ENCODE results near the gene MYRFL. TPM values are rescaled to one million over a fixed set of nuclear protein-coding genes. Genes with fewer than 3 reads are reported as not detected.

Gene MYRFL
- total RNA-seq, 1 donor from 2014 or later, result not detected

DNA sequence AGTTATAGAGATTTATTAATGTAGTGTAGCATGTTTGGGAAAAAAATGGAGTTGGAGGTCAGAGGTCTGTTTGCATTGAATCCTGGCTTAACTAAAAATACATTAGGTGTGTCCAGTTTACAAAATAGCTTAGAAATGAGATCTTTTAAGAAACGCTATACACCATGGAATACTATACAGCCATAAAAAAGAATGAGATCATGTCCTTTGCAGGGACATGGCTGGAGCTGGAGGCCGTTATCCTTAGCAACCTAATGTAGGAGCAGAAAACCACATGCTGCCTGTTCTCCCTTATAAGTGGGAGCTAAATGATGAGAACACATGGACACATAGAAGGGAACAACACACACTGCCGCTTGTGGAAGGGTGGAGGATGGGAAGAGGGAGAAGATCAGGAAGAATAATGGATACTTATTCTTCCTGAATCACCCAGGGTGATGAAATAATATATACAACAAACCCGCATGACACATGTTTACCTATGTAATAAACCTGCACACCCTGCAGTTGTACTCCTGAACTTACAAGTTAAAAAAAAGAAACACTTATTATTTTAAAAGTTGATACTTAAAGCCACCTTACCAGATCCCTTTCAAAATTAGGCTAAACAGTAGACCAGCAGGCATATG, 14.0 kb upstream of the MYRFL start:
- no peak overlapping the region for H3K4me3 ChIP-seq
- TF ChIP-seq, protein P1, sequence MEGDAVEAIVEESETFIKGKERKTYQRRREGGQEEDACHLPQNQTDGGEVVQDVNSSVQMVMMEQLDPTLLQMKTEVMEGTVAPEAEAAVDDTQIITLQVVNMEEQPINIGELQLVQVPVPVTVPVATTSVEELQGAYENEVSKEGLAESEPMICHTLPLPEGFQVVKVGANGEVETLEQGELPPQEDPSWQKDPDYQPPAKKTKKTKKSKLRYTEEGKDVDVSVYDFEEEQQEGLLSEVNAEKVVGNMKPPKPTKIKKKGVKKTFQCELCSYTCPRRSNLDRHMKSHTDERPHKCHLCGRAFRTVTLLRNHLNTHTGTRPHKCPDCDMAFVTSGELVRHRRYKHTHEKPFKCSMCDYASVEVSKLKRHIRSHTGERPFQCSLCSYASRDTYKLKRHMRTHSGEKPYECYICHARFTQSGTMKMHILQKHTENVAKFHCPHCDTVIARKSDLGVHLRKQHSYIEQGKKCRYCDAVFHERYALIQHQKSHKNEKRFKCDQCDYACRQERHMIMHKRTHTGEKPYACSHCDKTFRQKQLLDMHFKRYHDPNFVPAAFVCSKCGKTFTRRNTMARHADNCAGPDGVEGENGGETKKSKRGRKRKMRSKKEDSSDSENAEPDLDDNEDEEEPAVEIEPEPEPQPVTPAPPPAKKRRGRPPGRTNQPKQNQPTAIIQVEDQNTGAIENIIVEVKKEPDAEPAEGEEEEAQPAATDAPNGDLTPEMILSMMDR (IDR thresholded peaks at IDR 0.05), result no peak
- TF ChIP-seq POLR2AphosphoS5 (IDR thresholded peaks at IDR 0.05; ENCODE audit: insufficient read depth in 1 of 2, low read depth in 1 of 2) (no peak), POLR2A (IDR thresholded peaks at IDR 0.05) (no peak)
- no peaks in the 10 kb centered on the region for H3K9me3 ChIP-seq
- H3K36me3 ChIP-seq, result no peaks in the 10 kb centered on the region
- H3K27me3 ChIP-seq, result no peaks in the 10 kb centered on the region
- no peak overlapping the region for H3K27ac ChIP-seq
- no peaks in the 10 kb centered on the region for H3K4me1 ChIP-seq
- DNase-seq (ENCODE audit: extremely low spot score in 2 of 2), result no peak
- intact Hi-C loops (cut with DNase I), result no loop called here

DNA sequence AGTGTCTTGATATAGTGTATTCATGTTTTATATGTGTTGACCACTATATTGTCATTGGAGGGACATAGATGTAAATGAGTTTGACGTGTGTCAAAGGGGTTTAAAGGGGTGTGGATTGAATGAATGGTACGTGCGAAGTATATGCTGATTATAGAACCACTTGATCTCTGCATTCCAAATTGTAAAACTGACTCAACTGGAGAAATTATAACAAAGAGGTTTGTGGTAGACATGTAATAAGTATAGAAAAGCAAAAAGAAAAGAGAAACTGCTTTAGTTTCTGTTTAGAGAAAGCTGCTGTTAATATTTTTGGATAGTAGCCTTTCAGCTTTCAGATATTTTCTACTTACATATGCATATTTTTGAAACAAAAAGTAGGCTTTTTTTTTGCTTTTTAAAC, 8.9 kb upstream of the MYRFL start:
- no peak overlapping the region for H3K27ac ChIP-seq
- intact Hi-C loops (cut with DNase I), result no loop called here
- no peaks in the 10 kb centered on the region for H3K9me3 ChIP-seq
- H3K4me3 ChIP-seq, result no peak overlapping the region
- no peaks in the 10 kb centered on the region for H3K27me3 ChIP-seq
- no peak for DNase-seq (ENCODE audit: extremely low spot score in 2 of 2)
- no peaks in the 10 kb centered on the region for H3K4me1 ChIP-seq
- H3K36me3 ChIP-seq, result no peaks in the 10 kb centered on the region
- TF ChIP-seq POLR2AphosphoS5 (IDR thresholded peaks at IDR 0.05; ENCODE audit: insufficient read depth in 1 of 2, low read depth in 1 of 2), result no peak
- TF ChIP-seq, protein P1 (IDR thresholded peaks at IDR 0.05), result no peak
- TF ChIP-seq POLR2A (IDR thresholded peaks at IDR 0.05), result no peak

DNA sequence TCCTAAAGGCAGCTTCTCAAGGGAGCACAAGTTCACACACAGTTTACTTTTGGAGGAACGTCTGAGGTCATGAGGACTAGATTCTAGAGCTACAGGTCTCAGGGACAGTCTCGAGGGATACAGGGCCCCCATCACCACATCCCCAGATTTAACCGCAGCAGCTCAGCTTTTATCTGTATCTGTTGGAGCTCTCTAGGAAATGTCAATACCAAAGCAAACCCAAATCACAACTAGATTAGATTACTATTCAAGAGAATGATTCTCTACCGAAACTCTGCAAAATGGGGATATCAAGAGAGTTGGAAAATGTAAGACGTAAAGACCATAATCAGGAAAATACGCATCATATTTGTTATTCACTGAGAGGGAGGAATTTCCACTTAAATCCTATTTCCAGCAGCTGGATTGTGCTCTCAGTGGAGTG, 4.0 kb upstream of the MYRFL start:
- no peaks in the 10 kb centered on the region for H3K36me3 ChIP-seq
- H3K27ac ChIP-seq, result no peak overlapping the region
- intact Hi-C loops (cut with DNase I), result no loop called here
- no peaks in the 10 kb centered on the region for H3K27me3 ChIP-seq
- no peak overlapping the region for H3K4me3 ChIP-seq
- H3K9me3 ChIP-seq, result no peaks in the 10 kb centered on the region
- H3K4me1 ChIP-seq, result no peaks in the 10 kb centered on the region
- no peak for DNase-seq (ENCODE audit: extremely low spot score in 2 of 2)
- TF ChIP-seq, protein P1 (IDR thresholded peaks at IDR 0.05), result no peak
- TF ChIP-seq POLR2A (IDR thresholded peaks at IDR 0.05) (no peak), POLR2AphosphoS5 (IDR thresholded peaks at IDR 0.05; ENCODE audit: insufficient read depth in 1 of 2, low read depth in 1 of 2) (no peak)

DNA sequence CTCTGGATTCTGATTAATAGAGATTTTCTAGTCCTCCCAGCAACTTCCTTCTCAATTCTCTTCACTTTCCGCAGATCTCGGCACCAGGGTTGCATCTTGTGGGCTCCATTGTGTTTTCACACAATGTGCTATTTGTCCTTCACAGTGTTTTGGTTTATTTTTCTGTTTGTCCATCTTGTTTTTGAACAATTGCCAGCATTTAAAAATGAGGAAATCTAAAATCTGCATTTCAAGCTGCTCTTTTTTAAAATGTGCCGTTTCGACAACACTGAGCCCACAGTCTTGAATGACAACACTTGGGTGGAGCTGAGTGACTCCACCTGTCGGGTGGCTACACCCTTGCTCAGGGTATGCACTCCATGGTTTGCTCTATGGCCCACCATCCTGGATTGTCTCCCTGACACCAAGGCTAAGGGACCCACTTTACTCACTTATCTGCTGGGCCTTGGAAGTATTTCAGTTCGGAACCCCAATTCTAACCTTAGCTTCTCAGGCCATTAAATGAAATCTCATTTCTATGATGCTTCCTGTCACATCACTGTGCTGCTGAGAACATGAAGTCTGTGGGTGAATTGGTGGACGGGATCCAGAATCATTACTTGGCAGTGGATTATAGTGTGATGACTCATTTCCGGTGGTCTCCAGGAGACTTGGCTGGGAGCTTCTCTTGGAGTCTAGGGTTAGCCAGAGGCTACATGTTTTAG, 3.4 kb upstream of the MYRFL start:
- intact Hi-C loops (cut with DNase I), result no loop called here
- H3K4me3 ChIP-seq, result no peak overlapping the region
- H3K27me3 ChIP-seq, result no peaks in the 10 kb centered on the region
- no peak for DNase-seq (ENCODE audit: extremely low spot score in 2 of 2)
- TF ChIP-seq POLR2AphosphoS5 (IDR thresholded peaks at IDR 0.05; ENCODE audit: insufficient read depth in 1 of 2, low read depth in 1 of 2) (no peak), POLR2A (IDR thresholded peaks at IDR 0.05) (no peak)
- TF ChIP-seq, protein P1 (IDR thresholded peaks at IDR 0.05), result no peak
- H3K9me3 ChIP-seq, result no peaks in the 10 kb centered on the region
- H3K4me1 ChIP-seq, result no peaks in the 10 kb centered on the region
- H3K27ac ChIP-seq, result no peak overlapping the region
- H3K36me3 ChIP-seq, result no peaks in the 10 kb centered on the region

Data from vagina (tissue), 2 donors.